K562 (cell line): Measurements from ENCODE around the gene P3H4. TPM values are rescaled to one million over a fixed set of nuclear protein-coding genes. Genes with fewer than 3 reads are reported as not detected.

Source experiments
- ATAC-seq: fragments of 200-7000 bp; cut with Tn5 transposase; 3 replicates; pipeline ENCODE4 v1.9.1; 2020; ENCODE audit warnings: moderate library complexity
- BruUV-seq: library from RNA; stranded (reverse); fragments of 400-500 nt; replicated peaks from 2 replicates; lab custom pipeline; 2021; lab: Mats Ljungman, UMichigan
- CTCF ChIA-PET: fragments of 300-600 bp; formaldehyde crosslinking; extraction: SDS; loops from one replicate; lab custom pipeline; 2021; ENCODE audit warnings: low intra/inter-chr PET ratio; lab: Yijun Ruan, JAX
- POLR2A ChIA-PET: fragments of 300-600, 350-650 bp; sonication (Branson Sonifier 250); formaldehyde crosslinking; extraction: SDS; loops from one replicate; lab custom pipeline; 2021; ENCODE audit warnings: antibody characterized with exemption, inconsistent platforms; lab: Yijun Ruan, JAX
- DNase-seq, 4 experiments: peaks; one replicate each; pipeline versions ENCODE4 v3.0.0 to v3.0.0-alpha.2; 2011 to 2018; ENCODE audit warnings: low spot score in 3 of 4, mixed read lengths in 3 of 4; ENCODE audit errors: extremely low read depth in 1 of 4
- FAIRE-seq: peaks from 2 replicates; lab custom pipeline; 2011; peaks lifted over from hg19 to GRCh38; lab: Jason Lieb, UNC
- H2AFZ ChIP-seq: 2 replicates; pipeline ENCODE4 v1.6.0; 2011; ENCODE audit warnings: low read depth, low read length, control low read depth, inconsistent platforms
- H3K27ac ChIP-seq: fragments of 200-600 bp; 3 replicates; pipeline ENCODE4 v1.8.0; 2011; ENCODE audit warnings: low read depth, mild to moderate bottlenecking, control low read depth, inconsistent platforms, low read length, moderate library complexity, mixed read lengths; ENCODE audit errors: extremely low read depth
- H3K27me3 ChIP-seq, 2 experiments: fragments of 300-600 bp in 1 of 2; 2 replicates in 1 of 2; 3 replicates in 1 of 2; pipeline versions ENCODE4 v1.6.0 to v1.8.0; 2011; ENCODE audit warnings: inconsistent platforms in 2 of 2, low read length in 2 of 2, mild to moderate bottlenecking in 1 of 2, mixed read lengths in 1 of 2, moderate library complexity in 1 of 2; ENCODE audit not compliant: control insufficient read depth in 2 of 2, insufficient read depth in 2 of 2
- H3K36me3 ChIP-seq: fragments of 300-600 bp; 3 replicates; pipeline ENCODE4 v1.8.0; 2011; ENCODE audit warnings: mild to moderate bottlenecking, low read length, inconsistent platforms; ENCODE audit not compliant: control insufficient read depth, insufficient read depth
- H3K4me1 ChIP-seq, 2 experiments: fragments of 200-600 bp in 1 of 2; replicated peaks in 1 of 2; 2 replicates in 1 of 2; 3 replicates in 1 of 2; pipeline versions ENCODE4 v1.5.1 to v1.8.0; 2011; ENCODE audit warnings: inconsistent platforms in 2 of 2, low read length in 2 of 2, mild to moderate bottlenecking in 1 of 2, mixed read lengths in 1 of 2, moderate library complexity in 1 of 2; ENCODE audit not compliant: control insufficient read depth in 2 of 2, insufficient read depth in 2 of 2
- H3K4me2 ChIP-seq: 2 replicates; pipeline ENCODE4 v1.6.1; 2011; ENCODE audit warnings: low read length, control low read depth, inconsistent platforms, mixed read lengths; ENCODE audit not compliant: insufficient read depth
- H3K4me3 ChIP-seq: fragments of 200-600 bp; sonication (generic), shearing (Covaris generic); 2 replicates; pipeline ENCODE4 v1.5.1; 2016; ENCODE audit warnings: control low read depth, inconsistent platforms
- H3K79me2 ChIP-seq: fragments of 200-600 bp; 3 replicates; pipeline ENCODE4 v1.8.0; 2011; ENCODE audit warnings: low read length, inconsistent platforms; ENCODE audit not compliant: control insufficient read depth, insufficient read depth
- H3K9ac ChIP-seq, 2 experiments: 2 replicates each; pipeline versions ENCODE4 v1.6.0 to v1.6.1; 2011; ENCODE audit warnings: low read depth in 2 of 2, low read length in 2 of 2, control low read depth in 1 of 2, inconsistent platforms in 1 of 2, mild to moderate bottlenecking in 1 of 2, mixed read lengths in 1 of 2; ENCODE audit not compliant: insufficient read depth in 1 of 2
- H3K9me1 ChIP-seq: one replicate; pipeline ENCODE4 v1.6.0; 2011; ENCODE audit warnings: inconsistent platforms, mild to moderate bottlenecking, low read length, moderate library complexity; ENCODE audit not compliant: control insufficient read depth, insufficient read depth
- H3K9me3 ChIP-seq: replicated peaks from 2 replicates; pipeline ENCODE4 v1.5.1; 2011; ENCODE audit warnings: low read depth, low read length, inconsistent platforms; ENCODE audit not compliant: control insufficient read depth, insufficient read depth
- H4K20me1 ChIP-seq: replicated peaks from 2 replicates; pipeline ENCODE4 v1.6.1; 2011; ENCODE audit warnings: low read length, inconsistent platforms, mixed read lengths; ENCODE audit not compliant: control insufficient read depth, insufficient read depth
- HDGF ChIP-seq: fragments of 450-650 bp; IDR thresholded peaks from 2 replicates; pipeline ENCODE4 v1.6.1; 2016
- POLR2G ChIP-seq: fragments of 200-400 bp; formaldehyde crosslinking; IDR thresholded peaks from 2 replicates; pipeline ENCODE4 v1.6.1; 2017; ENCODE audit warnings: low read depth, mild to moderate bottlenecking, antibody characterized with exemption, low read length, moderate library complexity
- RBFOX2 ChIP-seq: fragments of 200-400 bp; formaldehyde crosslinking; IDR thresholded peaks from 2 replicates; pipeline ENCODE4 v1.6.1; 2017; ENCODE audit warnings: low read depth, mild to moderate bottlenecking, low read length, moderate library complexity
- YBX1 ChIP-seq: fragments of 450-650 bp; IDR thresholded peaks from 2 replicates; pipeline ENCODE4 v1.7.1; 2016; ENCODE audit warnings: mild to moderate bottlenecking
- ZFP1 ChIP-seq: fragments of 450-650 bp; formaldehyde crosslinking; IDR thresholded peaks from 2 replicates; pipeline ENCODE4 v1.4.0; 2020; ENCODE audit warnings: mild to moderate bottlenecking, mixed read lengths
- WGBS: fragments of 100-300 bp; shearing (Covaris generic); methylation state at CpG from one replicate; pipeline ENCODE4 v1.1.6; 2016; ENCODE audit warnings: low coverage, mixed read lengths; ENCODE audit not compliant: insufficient coverage; ENCODE audit errors: missing lambda C conversion rate; 5-methylcytosine and 5-hydroxymethylcytosine counted together
- in situ Hi-C: fragments of 300-500 bp; cut with MboI; formaldehyde crosslinking; loops from 4 replicates; pipeline ENCODE4 v1.15.0; 2018; ENCODE audit warnings: inconsistent platforms, mixed read lengths
- intact Hi-C: fragments of 100-400 bp; cut with micrococcal nuclease; formaldehyde crosslinking; loops from 2 replicates; pipeline ENCODE4 v1.14.2; 2022
- polyA plus RNA-seq, 8 experiments: library from polyadenylated mRNA; depleted of rRNA in 4 of 8; stranded (reverse) in 5 of 8; unstranded in 3 of 8; fragments of >200 nt; fragmentation: Nextera tagmentation in 2 of 8; fragmentation: Illumina TruSeq in 1 of 8; extraction: Ambion mirVana in 2 of 8; extraction: Trizol in 1 of 8; gene quantifications; 2 replicates each; pipeline versions ENCODE4 v1.2.1 to v1.2.3, GENCODE V29; 2011 to 2014; ENCODE audit warnings: inconsistent platforms in 1 of 8, missing spikeins in 1 of 8
- total RNA-seq, 7 experiments: library from RNA; depleted of rRNA in 6 of 7; stranded (reverse); fragments of >200 nt in 6 of 7; fragmentation: Illumina TruSeq in 2 of 7; extraction: Trizol in 2 of 7; gene quantifications; 2 replicates each; pipeline versions ENCODE4 v1.2.1 to v1.2.3, GENCODE V29; 2011 to 2021; ENCODE audit warnings: low replicate concordance in 1 of 7

Gene P3H4
- total and polyA plus RNA-seq, 9 of the 15 experiments (the other 6 are each of a cell fraction or from before 2014, with no cell fraction given), result 0.10 to 3.7 (median 1.0) TPM

- no peaks in the 10 kb centered on the region for H3K27me3 ChIP-seq
- WGBS, result 63% methylated on average over 1 of the region's 4 CpGs
- no peaks in the 10 kb centered on the region for H3K9me3 ChIP-seq
- CTCF ChIA-PET, result no interaction called here
- no peak overlapping the region for H3K4me3 ChIP-seq
- H3K27ac ChIP-seq, result no peak overlapping the region
- peaks cover 10% of the 10 kb centered on the region; the same call in 1 of the 2 replicates for H4K20me1 ChIP-seq
- FAIRE-seq (no peak), ATAC-seq (no peak), DNase-seq (no peak)
- POLR2A ChIA-PET, result no interaction called here
- peaks cover 34% of the 10 kb centered on the region for H3K79me2 ChIP-seq
- H3K4me1 ChIP-seq, result peaks cover 0 to 28% of the 10 kb centered on the region in 2 experiments; a peak in 2 of 5 replicates
- in situ Hi-C loops, result no loop called here
- no peak overlapping the region for H3K4me2 ChIP-seq
- BruUV-seq, result no TSS peak
- H3K36me3 ChIP-seq, result peaks cover 81% of the 10 kb centered on the region
- no peak overlapping the region for H2AFZ ChIP-seq
- no peak overlapping the region for H3K9ac ChIP-seq
- intact Hi-C loops, result no loop called here
- peaks cover 3% of the 10 kb centered on the region for H3K9me1 ChIP-seq
- TF ChIP-seq HDGF (no peak), ZFP1 (CRISPR knock-in tag) (no peak)
These were observed 39.5 kb downstream of the P3H4 start for GRCh38 chr17:41772218-41772585.

- Histone ChIP-seq H3K9me3 (no peaks in the 10 kb centered on the region), H3K4me1 (peaks cover 0 to 25% of the 10 kb centered on the region in 2 experiments; a peak in 2 of 5 replicates), H3K4me2 (no peak overlapping the region)
- WGBS, result 88% methylated on average over 16 of the region's 17 CpGs
- no peak for ATAC-seq
- intact Hi-C loops, result no loop called here
- TF ChIP-seq POLR2G, result 0 out of 2 replicates have a peak, but pooled peaks have one; percentile 16
- TF ChIP-seq YBX1, result no peak
- TF ChIP-seq RBFOX2, result 0 out of 2 replicates have a peak, but pooled peaks have one; percentile 25
- TF ChIP-seq, all 486 proteins: peak for 2
- Histone ChIP-seq H2AFZ (no peak overlapping the region), H3K9ac (0 out of 4 replicates have a peak overlapping the region, but pooled peaks of 1 of the 2 experiments have one; percentile 19), H3K27ac (no peak overlapping the region), H4K20me1 (peaks cover 10% of the 10 kb centered on the region; the same call in 1 of the 2 replicates), H3K27me3 (no peaks in the 10 kb centered on the region), H3K36me3 (peaks cover 83% of the 10 kb centered on the region), H3K4me3 (no peak overlapping the region), H3K9me1 (peaks cover 3% of the 10 kb centered on the region), H3K79me2 (peaks cover 30% of the 10 kb centered on the region)
- ChIA-PET POLR2A (interaction anchor here (0.6 to 1.7 kb wide), 3 partner anchors 10 to 78 kb away, joined by 3 to 5 read pairs (median 3); no protein-coding TSS in a partner anchor), CTCF (no interaction called here)
- BruUV-seq, result no TSS peak
- FAIRE-seq (no peak), DNase-seq (peak in 2 of 4 experiments; percentile 25)
- in situ Hi-C loops, result no loop called here
These were observed 40.2 kb downstream of the P3H4 start for GRCh38 chr17:41771389-41772206.
